Right renal cortex interstitium (tissue), 3 donors: Measurements from ENCODE around the gene CRELD1. TPM values are rescaled to one million over a fixed set of nuclear protein-coding genes. Genes with fewer than 3 reads are reported as not detected.

Experiments
- DNase-seq, 3 donors: peaks; one replicate each; pipeline ENCODE4 v3.0.0-alpha.2; 2013; ENCODE audit warnings: low read depth in 3 of 3, low spot score in 2 of 3
- polyA plus RNA-seq, 3 donors: library from polyadenylated mRNA; unstranded; fragments of 120-200 nt; gene quantifications; one replicate each; pipeline ENCODE4 v1.2.1, GENCODE V29; 2013; ENCODE audit not compliant: insufficient read length in 3 of 3

Gene CRELD1
- polyA plus RNA-seq, 3 donors, result 50.1 to 52.4 (median 52.1) TPM

- no peak for DNase-seq
Measured at GRCh38 chr3:9903238-9903624, 30.4 kb upstream of the CRELD1 start.

DNA sequence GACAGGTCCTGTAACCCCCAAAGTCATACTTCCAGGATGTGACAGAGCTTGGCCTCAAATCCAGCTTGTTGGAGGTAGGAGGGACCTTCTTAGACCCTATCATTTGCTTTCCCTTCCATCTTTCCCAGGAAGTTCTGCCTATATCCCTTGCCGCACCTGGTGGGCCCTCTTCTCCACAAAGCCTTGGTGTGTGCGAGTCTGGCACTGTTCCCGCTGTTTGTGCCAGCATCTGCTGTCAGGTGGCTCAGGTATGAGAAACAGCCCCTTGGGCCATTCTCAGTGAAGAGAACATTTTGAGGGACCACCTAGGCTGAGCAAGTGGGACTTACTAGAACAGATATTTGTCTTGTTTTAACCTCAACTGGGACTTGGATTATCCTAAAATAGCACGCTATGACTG lies 29.7 kb upstream of the CRELD1 start:
- DNase-seq, result no peak

GRCh38 chr3:9906480-9906879 lies 27.2 kb upstream of the CRELD1 start:
- no peak for DNase-seq

DNA sequence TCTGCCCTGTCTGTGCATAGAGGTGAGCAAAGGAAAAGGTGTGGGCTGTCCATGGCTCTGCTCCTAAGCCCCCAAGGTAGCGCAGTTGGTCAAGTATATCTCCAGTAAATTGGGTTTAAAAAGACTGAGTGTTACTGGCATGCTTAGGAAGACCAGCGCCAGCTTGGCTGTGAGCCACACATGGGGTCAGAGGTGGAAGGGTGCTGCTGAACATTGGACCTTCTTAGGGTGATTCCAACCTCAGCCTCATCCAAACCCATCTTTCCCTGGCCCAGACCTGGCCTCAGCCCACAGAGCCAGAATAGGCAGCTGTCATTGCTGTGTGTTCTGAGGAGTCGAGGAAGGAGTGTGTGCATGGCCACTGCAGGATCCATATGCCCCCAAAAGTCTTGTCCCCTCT lies 25.3 kb upstream of the CRELD1 start:
- DNase-seq, result no peak

- no peak for DNase-seq
Measured at GRCh38 chr3:9909221-9910013, 24.2 kb upstream of the CRELD1 start.

- no peak for DNase-seq
Measured at GRCh38 chr3:9911863-9912262, 21.8 kb upstream of the CRELD1 start.

- DNase-seq, result no peak
Measured at GRCh38 chr3:9912294-9912935, 21.2 kb upstream of the CRELD1 start.

GRCh38 chr3:9913601-9914000 lies 20.0 kb upstream of the CRELD1 start:
- no peak for DNase-seq

DNA sequence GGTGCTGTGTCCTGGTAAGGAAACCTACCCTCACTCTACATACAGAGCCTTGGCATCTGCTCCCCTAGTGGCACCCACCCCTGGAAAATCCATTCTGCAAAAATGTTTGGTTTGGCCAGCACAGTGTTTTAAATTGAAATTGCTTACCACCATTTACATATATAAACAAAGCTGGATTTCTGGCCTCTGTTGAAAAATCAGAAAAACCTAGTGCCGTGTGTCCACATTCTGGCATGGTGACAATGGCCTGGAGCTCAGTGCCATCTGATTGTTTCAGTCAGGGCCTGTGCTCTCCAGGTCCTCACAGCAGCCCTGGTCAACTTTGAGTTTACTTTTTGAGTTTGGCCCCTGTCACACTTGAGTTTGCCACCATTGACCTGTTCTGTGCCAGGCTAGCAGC lies 19.6 kb upstream of the CRELD1 start:
- DNase-seq, result no peak

DNA sequence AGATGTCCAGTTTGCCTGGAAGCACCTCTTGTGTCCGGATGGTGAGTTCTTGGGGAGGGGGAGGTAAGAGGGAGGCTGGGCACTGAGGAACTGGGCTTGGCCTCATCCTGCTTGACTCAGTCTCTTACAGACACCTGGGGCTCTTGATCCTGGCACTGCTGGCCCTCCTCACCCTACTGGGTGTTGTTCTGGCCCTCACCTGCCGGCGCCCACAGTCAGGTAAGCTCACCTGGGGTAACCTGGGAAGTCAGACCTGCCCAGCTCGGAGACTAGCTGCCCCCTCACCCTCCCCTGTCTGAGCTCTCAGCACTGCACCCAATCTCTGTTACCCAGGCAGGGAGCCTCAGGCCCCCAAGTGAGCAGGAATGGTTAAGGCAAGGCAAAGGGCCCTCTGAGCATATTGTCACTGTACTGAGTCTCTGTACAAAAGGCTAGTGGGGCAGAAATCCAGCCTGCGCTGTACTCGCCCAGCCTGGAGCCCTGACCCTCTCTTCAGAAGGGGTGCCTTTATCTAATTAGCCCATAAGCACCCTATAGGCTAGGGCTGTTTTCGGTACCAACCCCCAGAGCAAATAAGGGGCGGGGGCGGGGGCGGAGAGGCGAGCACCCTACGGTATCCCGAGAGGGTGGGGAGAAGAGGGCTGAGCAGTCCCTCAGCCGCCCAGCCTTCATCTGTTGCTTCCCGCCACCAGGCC lies 18.9 kb upstream of the CRELD1 start:
- DNase-seq, result no peak

DNA sequence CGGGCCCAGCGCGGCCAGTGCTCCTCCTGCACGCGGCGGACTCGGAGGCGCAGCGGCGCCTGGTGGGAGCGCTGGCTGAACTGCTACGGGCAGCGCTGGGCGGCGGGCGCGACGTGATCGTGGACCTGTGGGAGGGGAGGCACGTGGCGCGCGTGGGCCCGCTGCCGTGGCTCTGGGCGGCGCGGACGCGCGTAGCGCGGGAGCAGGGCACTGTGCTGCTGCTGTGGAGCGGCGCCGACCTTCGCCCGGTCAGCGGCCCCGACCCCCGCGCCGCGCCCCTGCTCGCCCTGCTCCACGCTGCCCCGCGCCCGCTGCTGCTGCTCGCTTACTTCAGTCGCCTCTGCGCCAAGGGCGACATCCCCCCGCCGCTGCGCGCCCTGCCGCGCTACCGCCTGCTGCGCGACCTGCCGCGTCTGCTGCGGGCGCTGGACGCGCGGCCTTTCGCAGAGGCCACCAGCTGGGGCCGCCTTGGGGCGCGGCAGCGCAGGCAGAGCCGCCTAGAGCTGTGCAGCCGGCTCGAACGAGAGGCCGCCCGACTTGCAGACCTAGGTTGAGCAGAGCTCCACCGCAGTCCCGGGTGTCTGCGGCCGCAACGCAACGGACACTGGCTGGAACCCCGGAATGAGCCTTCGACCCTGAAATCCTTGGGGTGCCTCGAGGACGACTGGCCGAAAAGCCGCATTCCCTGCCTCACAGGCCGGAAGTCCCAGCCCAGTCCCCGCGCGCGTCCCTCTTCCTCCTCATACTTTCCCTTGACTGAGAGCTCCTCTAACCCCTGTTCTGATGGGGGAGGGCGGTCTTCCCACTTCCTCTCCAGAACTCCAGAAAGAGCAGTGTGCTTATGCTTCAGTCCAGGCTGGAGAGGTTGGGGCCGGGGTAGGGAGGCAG lies 18.1 kb upstream of the CRELD1 start:
- DNase-seq, result no peak

DNA sequence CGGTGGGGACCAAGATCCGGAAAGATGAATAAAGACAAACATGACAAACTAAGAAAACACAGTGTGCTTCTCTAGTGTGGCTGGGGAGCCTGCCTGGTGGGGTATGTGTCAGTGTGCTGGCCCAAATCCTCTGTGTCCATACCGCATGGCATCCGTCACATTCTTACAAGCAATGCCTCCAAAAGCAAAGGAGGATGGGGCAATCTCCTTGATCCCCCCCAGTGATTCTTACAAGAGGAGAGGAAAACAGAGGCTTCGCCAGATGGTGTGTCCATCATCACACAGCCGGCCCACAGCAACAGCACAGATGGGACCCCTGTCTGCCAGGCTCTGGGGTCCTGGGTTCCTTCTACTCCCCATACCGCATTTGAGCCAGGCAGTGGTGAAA lies 17.3 kb upstream of the CRELD1 start:
- DNase-seq, result no peak

GRCh38 chr3:9916734-9917680 lies 16.6 kb upstream of the CRELD1 start, which contains the start of gene IL17RC:
Gene IL17RC, plus strand, starts transcription at chr3:9917098. Its CDS starts 218 bp downstream, at chr3:9917316.
- peak in 2 of 3 donors; percentile 60 to 70 for DNase-seq

- DNase-seq, result no peak
Measured at GRCh38 chr3:9917820-9918219, 15.8 kb upstream of the CRELD1 start.

DNA sequence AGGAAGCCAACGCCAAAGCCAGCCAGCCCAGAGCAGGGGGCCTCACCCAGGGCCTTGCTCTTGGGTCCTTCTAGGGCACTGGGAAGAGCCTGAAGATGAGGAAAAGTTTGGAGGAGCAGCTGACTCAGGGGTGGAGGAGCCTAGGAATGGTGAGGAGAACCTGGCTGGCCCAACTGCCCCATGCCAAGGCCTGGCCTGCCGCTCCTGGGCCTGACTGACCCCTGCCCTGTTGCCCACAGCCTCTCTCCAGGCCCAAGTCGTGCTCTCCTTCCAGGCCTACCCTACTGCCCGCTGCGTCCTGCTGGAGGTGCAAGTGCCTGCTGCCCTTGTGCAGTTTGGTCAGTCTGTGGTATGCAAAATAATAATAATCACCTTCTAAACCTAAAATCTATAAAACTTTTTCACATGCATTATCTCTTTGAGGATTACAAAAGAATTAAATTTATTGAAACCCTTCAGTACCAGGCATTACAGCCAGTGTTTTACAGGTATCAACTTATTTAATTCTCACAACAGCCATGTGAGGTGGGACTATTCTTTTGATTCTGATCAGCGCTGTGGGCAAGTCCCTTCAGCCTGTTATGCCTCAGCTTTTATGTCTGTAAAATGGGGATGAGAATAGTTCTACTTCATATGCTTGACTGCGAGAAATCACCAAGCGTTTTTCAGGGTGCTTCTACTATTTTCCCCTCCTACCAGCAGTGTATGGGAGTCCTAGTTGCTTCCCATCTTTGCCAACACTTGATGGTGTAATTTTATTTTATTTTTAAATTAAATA lies 15.2 kb upstream of the CRELD1 start:
- DNase-seq, result no peak

- no peak for DNase-seq
Measured at GRCh38 chr3:9928158-9928557, 5.5 kb upstream of the CRELD1 start.

DNA sequence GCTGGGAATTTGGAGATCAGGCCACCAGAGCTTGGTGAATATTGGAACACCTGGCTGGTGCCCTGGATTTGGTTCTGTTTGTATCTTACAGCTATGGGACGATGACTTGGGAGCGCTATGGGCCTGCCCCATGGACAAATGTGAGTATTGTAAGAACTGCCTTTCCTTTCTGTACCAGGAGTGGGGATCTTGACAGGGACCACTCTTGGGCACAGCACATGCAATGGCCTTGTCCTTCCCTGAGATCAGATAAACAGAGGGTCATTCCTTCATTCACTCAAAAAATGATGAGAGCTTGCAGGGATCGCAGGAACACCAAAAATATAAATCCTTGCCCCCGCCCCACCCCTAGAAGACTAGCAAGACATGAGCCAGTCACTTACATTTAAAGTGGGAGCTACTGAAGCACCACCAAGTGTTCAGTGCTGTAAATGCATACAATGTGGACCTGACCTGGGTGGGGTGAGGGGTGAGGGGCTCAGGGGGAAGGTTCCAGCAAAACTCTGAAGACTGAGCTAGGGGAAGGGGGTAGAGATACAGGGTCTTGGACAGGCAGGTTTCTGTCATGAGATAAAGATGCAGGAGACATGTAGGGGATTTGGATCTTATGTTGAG lies 2.7 kb upstream of the CRELD1 start:
- no peak for DNase-seq

- no peak for DNase-seq
Measured at GRCh38 chr3:9932535-9932842, 1.1 kb upstream of the CRELD1 start.
